Lower lobe of right lung (tissue), 2 donors: ENCODE results near the gene MYLK. TPM values are rescaled to one million over a fixed set of nuclear protein-coding genes. Genes with fewer than 3 reads are reported as not detected.

Experiments used
- ATAC-seq, 2 donors: fragments of 200-7000 bp; cut with Tn5 transposase; one replicate each; pipeline ENCODE4 v1.9.1; 2020 to 2022; ENCODE audit warnings: mild to moderate bottlenecking in 2 of 2, moderate library complexity in 2 of 2
- DNase-seq: peaks from one replicate; pipeline ENCODE4 v3.0.0-alpha.2; 2020
- H3K27ac ChIP-seq: fragments of 200-600 bp; one replicate; pipeline ENCODE4 v1.8.0; 2022
- H3K27me3 ChIP-seq: fragments of 200-600 bp; one replicate; pipeline ENCODE4 v1.8.0; 2022; ENCODE audit warnings: low read depth
- H3K36me3 ChIP-seq: fragments of 200-600 bp; one replicate; pipeline ENCODE4 v1.8.0; 2022; ENCODE audit warnings: mild to moderate bottlenecking
- H3K4me1 ChIP-seq: fragments of 200-600 bp; one replicate; pipeline ENCODE4 v1.8.0; 2022
- H3K4me3 ChIP-seq: fragments of 200-600 bp; one replicate; pipeline ENCODE4 v1.8.0; 2022; ENCODE audit warnings: mild to moderate bottlenecking
- H3K9me3 ChIP-seq: fragments of 200-600 bp; one replicate; pipeline ENCODE4 v1.8.0; 2022
- intact Hi-C: fragments of 100-400 bp; cut with DNase I; formaldehyde crosslinking; loops from one replicate; pipeline ENCODE4 v1.11.0; 2022
- total RNA-seq: library from RNA; stranded (reverse); fragmentation: NEBNext Ultra II Directional; extraction: Animal tissue kit (Norgen Biotek cat#: 25700); gene quantifications from one replicate; pipeline ENCODE4 v1.2.1, GENCODE V29; 2021
- TF ChIP-seq, protein P1 (sequence below): fragments of 200-600 bp; IDR thresholded peaks from one replicate; pipeline ENCODE4 v1.8.0; 2022; ENCODE audit warnings: antibody characterized with exemption, mild to moderate bottlenecking
- donor health status: DM: no; HTN: yes; CAD: no; lungs with severe emphysema.

MYLK gene
- total RNA-seq, 1 donor from 2014 or later: 156 TPM

DNA sequence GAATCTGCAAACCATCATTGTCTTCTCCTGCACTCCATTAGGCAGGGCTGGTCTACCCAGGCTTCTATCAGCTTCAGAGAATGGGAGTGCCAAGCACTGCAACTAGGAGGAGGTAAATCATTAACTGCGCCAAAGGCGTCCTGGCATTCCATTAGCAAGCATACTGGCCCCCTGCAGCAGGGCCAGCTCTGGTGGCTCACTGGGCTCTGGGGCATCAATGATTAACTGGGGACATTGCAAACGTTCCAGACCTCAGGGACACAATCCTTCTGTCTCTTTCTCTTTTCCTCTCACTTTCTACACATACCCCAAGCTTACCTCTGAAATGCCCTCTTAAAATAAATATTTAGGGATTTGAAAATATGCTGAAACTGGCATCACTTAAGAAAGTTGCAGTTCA is 129.0 kb downstream of the MYLK start:
- Histone ChIP-seq H3K27ac (no peak overlapping the region), H3K27me3 (no peaks in the 10 kb centered on the region), H3K4me1 (peaks cover 52% of the 10 kb centered on the region), H3K4me3 (no peak overlapping the region), H3K36me3 (no peaks in the 10 kb centered on the region), H3K9me3 (no peaks in the 10 kb centered on the region)
- DNase-seq (peak; percentile 67), ATAC-seq (peak; percentile 72 to 81)
- TF ChIP-seq, protein P1, sequence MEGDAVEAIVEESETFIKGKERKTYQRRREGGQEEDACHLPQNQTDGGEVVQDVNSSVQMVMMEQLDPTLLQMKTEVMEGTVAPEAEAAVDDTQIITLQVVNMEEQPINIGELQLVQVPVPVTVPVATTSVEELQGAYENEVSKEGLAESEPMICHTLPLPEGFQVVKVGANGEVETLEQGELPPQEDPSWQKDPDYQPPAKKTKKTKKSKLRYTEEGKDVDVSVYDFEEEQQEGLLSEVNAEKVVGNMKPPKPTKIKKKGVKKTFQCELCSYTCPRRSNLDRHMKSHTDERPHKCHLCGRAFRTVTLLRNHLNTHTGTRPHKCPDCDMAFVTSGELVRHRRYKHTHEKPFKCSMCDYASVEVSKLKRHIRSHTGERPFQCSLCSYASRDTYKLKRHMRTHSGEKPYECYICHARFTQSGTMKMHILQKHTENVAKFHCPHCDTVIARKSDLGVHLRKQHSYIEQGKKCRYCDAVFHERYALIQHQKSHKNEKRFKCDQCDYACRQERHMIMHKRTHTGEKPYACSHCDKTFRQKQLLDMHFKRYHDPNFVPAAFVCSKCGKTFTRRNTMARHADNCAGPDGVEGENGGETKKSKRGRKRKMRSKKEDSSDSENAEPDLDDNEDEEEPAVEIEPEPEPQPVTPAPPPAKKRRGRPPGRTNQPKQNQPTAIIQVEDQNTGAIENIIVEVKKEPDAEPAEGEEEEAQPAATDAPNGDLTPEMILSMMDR: no peak
- intact Hi-C loops: no loop called here

DNA sequence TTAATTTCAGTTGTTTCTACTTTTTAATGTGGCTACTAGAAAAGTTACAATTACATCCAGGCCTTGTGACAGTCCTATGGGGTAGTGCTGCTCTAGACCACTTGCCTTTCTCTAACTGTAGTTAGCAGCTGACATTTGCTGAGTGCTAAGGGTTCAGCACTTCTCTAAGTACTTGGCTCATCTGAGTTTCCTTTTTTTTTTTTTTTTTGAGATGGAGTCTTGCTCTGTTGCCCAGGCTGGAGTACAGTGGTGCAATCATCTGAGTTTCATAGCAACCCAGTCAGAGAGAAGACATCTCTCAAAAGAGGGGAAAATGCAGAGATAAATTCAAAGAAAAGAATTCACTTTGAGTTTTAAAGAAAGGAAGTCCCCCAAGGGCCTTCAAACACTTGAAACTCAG is 130.8 kb downstream of the MYLK start:
- no peak for ATAC-seq

DNA sequence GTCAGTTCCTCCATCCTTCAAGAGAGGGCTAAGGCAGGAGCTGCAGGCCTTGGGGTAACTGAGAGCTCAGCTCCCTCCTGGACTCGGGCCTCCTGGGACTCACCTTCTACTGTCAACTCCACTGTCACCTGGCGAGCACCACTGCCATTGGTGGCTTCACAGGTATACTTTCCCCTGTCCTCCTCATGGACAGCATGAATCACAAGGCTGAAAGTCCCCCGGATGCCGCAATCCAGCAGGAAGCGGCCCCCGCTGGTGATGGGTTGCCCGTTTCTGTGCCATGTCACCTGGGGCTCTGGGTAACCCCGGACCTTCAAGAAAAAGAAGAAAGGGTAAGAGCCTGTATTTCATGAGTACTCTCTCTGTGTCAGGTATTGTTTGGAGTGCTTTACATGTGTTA is 131.9 kb downstream of the MYLK start:
- Histone ChIP-seq H3K4me3 (no peak overlapping the region), H3K27ac (no peak overlapping the region), H3K4me1 (peaks cover 44% of the 10 kb centered on the region), H3K36me3 (no peaks in the 10 kb centered on the region), H3K9me3 (no peaks in the 10 kb centered on the region), H3K27me3 (no peaks in the 10 kb centered on the region)
- DNase-seq: no peak
- intact Hi-C loops: no loop called here
- TF ChIP-seq, protein P1: no peak
- ATAC-seq: no peak

More for the DNA sequence above, 130.8 kb downstream of the MYLK start:
- no peaks in the 10 kb centered on the region for H3K36me3 ChIP-seq
- TF ChIP-seq, protein P1: no peak
- H3K27ac ChIP-seq: peak overlapping the region; percentile 26
- DNase-seq: no peak
- H3K27me3 ChIP-seq: no peaks in the 10 kb centered on the region
- peaks cover 55% of the 10 kb centered on the region for H3K4me1 ChIP-seq
- H3K9me3 ChIP-seq: no peaks in the 10 kb centered on the region
- intact Hi-C loops: no loop called here
- H3K4me3 ChIP-seq: no peak overlapping the region

DNA sequence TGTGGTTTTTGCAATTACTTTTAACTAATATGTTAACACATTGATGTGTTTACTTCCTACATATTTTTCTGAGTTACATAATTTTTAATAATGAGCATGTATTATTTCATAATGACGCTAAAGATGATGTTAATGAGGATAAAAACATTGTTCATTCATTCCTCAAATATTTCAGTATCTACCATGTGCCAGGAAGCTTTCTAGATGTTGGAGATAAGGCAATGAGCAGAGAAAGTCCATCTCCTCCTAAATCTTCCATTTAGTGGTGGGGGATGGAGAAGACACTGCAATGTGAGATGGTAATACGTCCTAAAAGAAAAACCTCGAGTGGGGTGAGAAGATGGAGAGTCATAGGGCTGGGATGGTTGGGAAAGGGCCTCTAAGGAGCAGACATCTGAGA is 132.7 kb downstream of the MYLK start:
- no peaks in the 10 kb centered on the region for H3K9me3 ChIP-seq
- H3K36me3 ChIP-seq: no peaks in the 10 kb centered on the region
- H3K27me3 ChIP-seq: no peaks in the 10 kb centered on the region
- intact Hi-C loops: no loop called here
- peaks cover 37% of the 10 kb centered on the region for H3K4me1 ChIP-seq
- ATAC-seq (no peak), DNase-seq (no peak)
- TF ChIP-seq, protein P1: no peak
- H3K27ac ChIP-seq: no peak overlapping the region
- no peak overlapping the region for H3K4me3 ChIP-seq

DNA sequence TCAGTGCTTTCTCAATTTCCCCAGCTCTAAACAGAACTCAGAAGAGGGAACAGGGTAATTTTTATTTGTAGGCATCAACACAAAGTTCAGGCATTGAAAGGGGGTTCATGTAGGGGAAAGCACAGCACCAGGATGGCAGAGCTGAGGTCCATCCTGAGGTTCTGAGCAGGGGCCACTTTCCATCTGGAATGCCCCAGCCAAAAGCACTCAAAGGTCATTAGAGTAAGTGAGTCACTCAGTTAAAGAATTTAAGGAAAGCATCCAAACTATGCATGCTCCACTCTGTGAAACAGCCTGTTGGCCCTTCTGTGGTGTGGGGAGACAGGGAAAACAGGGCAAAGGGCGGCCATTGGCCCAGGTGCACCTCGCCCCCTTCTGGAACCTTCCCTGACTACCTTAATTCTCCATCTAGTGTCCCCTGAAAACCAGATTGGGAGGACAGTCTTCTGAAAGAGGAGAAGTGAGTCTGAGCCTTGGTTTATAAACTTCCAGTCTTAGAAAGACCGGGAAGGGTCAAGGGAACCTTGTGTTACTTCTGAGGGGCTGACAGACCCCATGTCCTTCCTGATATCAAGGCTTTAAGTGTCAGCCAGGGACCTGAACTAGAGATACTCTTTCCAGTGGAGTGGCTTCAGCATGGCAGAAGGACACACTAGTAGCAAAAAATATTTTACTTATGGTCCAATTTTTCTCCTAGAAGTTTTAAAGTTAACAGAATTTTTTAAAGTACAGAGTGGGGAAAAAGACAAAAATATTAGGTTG is 133.3 kb downstream of the MYLK start:
- H3K9me3 ChIP-seq: no peaks in the 10 kb centered on the region
- H3K4me1 ChIP-seq: peaks cover 37% of the 10 kb centered on the region
- H3K27ac ChIP-seq: peak overlapping the region; percentile 70
- H3K4me3 ChIP-seq: no peak overlapping the region
- peak; percentile 85 for ATAC-seq
- no peak for DNase-seq
- no peaks in the 10 kb centered on the region for H3K27me3 ChIP-seq
- no peaks in the 10 kb centered on the region for H3K36me3 ChIP-seq
- intact Hi-C loops: no loop called here
- TF ChIP-seq, protein P1: no peak
